Muscle layer of duodenum (tissue), 2 donors: ENCODE data around the gene AHI1.

Experiments used
- H3K27ac ChIP-seq: one replicate; pipeline ENCODE4 v1.7.0; 2013; ENCODE audit warnings: mild to moderate bottlenecking, low read length
- H3K27me3 ChIP-seq: one replicate; pipeline ENCODE4 v1.7.0; 2013; ENCODE audit warnings: low read depth, mild to moderate bottlenecking, control low read depth, low read length
- H3K36me3 ChIP-seq, 2 donors: one replicate each; pipeline ENCODE4 v1.7.0; 2013; ENCODE audit warnings: low read length in 2 of 2, control low read depth in 1 of 2, mild to moderate bottlenecking in 1 of 2; ENCODE audit not compliant: insufficient read depth in 2 of 2, control insufficient read depth in 1 of 2
- H3K4me1 ChIP-seq, 2 donors: one replicate each; pipeline ENCODE4 v1.7.0; 2013; ENCODE audit warnings: low read length in 2 of 2, mild to moderate bottlenecking in 2 of 2, control low read depth in 1 of 2, moderate library complexity in 1 of 2; ENCODE audit not compliant: insufficient read depth in 2 of 2, control insufficient read depth in 1 of 2
- H3K4me3 ChIP-seq, 2 donors: one replicate each; pipeline ENCODE4 v1.7.0; 2013; ENCODE audit warnings: low read length in 2 of 2, low read depth in 1 of 2, mild to moderate bottlenecking in 1 of 2
- H3K9me3 ChIP-seq, 2 donors: one replicate each; pipeline ENCODE4 v1.7.0; 2013; ENCODE audit warnings: low read length in 2 of 2, control low read depth in 1 of 2, mild to moderate bottlenecking in 1 of 2; ENCODE audit not compliant: control insufficient read depth in 1 of 2
- donor health status: healthy.

AHI1 gene

DNA sequence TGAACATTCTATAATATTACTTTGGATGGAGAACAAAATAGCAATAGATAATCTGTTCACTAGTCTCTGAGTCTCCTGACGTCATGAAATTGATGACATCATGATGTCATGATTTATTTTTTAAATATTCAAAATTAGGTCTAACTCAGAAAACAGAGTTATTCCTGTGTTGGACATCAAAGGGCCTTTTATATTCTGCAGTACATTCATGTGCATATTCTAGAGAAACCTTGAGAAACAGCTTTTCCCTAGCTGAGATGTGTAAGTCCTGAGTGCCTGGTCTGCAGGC is 263.1 kb downstream of the AHI1 start:
- Histone ChIP-seq H3K9me3 (no peaks in the 10 kb centered on the region), H3K36me3 (no peaks in the 10 kb centered on the region), H3K27ac (no peak overlapping the region), H3K4me1 (no peaks in the 10 kb centered on the region), H3K4me3 (no peak overlapping the region), H3K27me3 (no peaks in the 10 kb centered on the region)

DNA sequence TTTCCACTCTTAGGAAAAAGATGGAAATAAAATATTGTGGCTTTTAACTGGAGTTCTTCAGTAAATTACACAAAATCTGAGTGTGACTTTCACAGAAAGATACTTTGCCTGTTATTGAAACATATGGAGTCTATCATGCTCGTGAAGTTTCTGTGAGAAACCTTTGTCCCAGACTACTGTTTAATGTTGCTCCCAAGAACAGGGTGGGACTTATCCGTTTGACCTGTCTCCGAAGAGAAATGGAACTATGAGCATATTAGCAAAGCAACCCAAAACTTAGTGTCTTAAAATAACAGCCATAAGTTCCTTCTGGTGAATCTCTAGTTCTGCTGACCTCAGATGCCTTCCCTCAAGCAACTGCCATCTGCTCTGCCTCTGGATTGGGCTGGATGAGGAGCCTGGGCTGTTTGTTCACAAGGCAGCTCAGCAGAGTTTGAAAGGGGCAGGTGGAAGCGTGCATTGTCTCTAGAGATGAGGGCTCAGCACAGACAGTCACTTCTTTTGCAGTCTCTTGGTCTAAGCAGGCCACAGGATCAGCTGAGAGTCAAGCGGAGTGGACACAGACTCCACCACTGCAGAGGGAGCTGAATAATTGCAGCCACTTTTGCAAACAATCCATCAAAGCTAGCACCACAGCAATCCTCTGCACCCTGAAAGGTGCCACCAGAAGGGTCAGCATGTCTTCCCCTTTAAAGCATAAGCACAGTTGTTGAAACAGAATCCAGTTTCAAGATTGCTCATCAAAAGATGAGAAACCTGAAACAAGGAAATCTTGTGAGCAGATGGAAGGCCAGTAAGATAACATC is 263.7 kb downstream of the AHI1 start:
- H3K27me3 ChIP-seq, result no peaks in the 10 kb centered on the region
- no peaks in the 10 kb centered on the region for H3K4me1 ChIP-seq
- H3K9me3 ChIP-seq, result no peaks in the 10 kb centered on the region
- no peaks in the 10 kb centered on the region for H3K36me3 ChIP-seq
- no peak overlapping the region for H3K4me3 ChIP-seq
- no peak overlapping the region for H3K27ac ChIP-seq
